ENCODE results near the gene GPR18.

GPR18 gene, protein sequence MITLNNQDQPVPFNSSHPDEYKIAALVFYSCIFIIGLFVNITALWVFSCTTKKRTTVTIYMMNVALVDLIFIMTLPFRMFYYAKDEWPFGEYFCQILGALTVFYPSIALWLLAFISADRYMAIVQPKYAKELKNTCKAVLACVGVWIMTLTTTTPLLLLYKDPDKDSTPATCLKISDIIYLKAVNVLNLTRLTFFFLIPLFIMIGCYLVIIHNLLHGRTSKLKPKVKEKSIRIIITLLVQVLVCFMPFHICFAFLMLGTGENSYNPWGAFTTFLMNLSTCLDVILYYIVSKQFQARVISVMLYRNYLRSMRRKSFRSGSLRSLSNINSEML

GRCh38 chr13:99258210-99258860 lies at the start of gene GPR18:
Gene GPR18 (minus strand): TSS chr13:99258379. CDS start chr13:99255872, 2,507 bp downstream.
- FAIRE-seq (peak; percentile 95), DNase-seq (ENCODE audit: extremely low spot score, insufficient read length, low read depth) (no peak)

GRCh38 chr13:99307648-99308339 lies 49.6 kb upstream of the GPR18 start:
- peak; percentile 18 for FAIRE-seq

GRCh38 chr13:99307247-99307646 lies 49.1 kb upstream of the GPR18 start, which contains the start of gene GPR183:
Gene GPR183 (minus strand): TSS chr13:99307399. CDS start chr13:99296145, 11,254 bp downstream.
- FAIRE-seq, result peak; percentile 93
- no peak for DNase-seq (ENCODE audit: extremely low spot score, insufficient read length, low read depth)

More at GRCh38 chr13:99307648-99308339, 49.6 kb upstream of the GPR18 start:
- no peak for DNase-seq (ENCODE audit: extremely low spot score, insufficient read length, low read depth)

DNA sequence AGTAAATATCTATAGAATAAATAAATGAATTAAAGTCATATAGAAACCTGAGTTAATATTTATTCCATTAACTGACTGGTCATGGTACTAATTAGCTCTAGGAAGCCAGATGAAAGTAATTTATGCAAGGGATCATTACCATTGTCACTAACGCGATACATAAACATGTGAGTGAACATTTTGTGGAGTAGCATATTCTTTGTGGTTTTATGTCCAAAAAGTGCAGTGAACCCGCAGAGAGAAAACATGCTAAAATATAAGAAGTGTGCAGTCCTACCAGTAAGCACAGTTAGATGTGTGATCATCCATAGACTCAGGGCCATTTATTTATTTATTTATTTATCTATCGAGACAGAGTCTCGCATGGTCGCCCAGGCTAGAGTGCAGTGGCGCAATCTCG lies 47.4 kb upstream of the GPR18 start:
- FAIRE-seq, result no peak
- no peak for DNase-seq (ENCODE audit: extremely low spot score, insufficient read length, low read depth)

GRCh38 chr13:99305158-99305557 lies 47.0 kb upstream of the GPR18 start:
- no peak for DNase-seq (ENCODE audit: extremely low spot score, insufficient read length, low read depth)
- FAIRE-seq, result no peak

- DNase-seq (ENCODE audit: extremely low spot score, insufficient read length, low read depth) (no peak), FAIRE-seq (peak; percentile 42)
These were observed 46.4 kb upstream of the GPR18 start for GRCh38 chr13:99304541-99304940.

GRCh38 chr13:99303863-99304521 lies 45.8 kb upstream of the GPR18 start:
- no peak for DNase-seq (ENCODE audit: extremely low spot score, insufficient read length, low read depth)
- peak; percentile 69 for FAIRE-seq

DNA sequence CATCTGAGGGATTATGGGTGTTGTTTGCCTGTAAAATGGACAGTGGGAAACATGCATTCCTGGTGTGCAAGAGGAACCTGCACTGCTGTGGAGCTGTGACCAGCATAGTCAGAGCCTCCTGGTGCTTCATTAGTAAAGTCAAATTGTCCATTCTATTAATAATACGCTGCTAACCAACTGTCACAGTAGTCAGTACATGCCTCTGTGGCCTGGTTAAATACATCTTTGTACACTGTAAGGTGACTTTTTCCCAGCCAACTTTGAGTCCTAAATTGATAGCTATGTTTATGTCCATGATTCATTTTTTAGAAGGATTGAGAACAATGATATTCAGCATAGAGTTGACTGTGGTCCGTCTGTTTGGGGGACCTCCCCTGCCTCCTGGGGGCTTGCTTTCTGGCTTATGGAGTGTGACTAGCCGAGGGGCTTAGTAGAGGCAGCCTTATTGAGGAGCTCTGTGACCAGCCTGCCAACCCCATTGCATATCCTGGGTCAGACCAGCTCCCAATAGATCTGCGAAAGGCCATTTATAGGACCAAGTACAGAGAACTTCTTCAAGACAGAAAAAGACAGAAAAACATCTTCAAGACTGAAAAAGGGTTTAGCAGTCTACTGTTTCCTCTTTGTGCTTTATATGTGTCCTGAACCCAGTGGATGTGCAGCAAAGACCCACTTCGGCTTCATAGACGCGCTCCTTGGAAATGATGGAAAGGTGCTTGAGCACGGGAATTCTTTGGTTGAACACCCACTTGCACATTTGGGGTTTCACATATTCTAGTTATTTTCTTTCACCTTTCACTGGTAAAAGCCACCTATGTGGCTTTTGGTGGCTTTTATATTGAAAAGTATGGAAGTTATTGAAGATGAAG lies 44.7 kb upstream of the GPR18 start:
- FAIRE-seq, result peak; percentile 67
- no peak for DNase-seq (ENCODE audit: extremely low spot score, insufficient read length, low read depth)

DNA sequence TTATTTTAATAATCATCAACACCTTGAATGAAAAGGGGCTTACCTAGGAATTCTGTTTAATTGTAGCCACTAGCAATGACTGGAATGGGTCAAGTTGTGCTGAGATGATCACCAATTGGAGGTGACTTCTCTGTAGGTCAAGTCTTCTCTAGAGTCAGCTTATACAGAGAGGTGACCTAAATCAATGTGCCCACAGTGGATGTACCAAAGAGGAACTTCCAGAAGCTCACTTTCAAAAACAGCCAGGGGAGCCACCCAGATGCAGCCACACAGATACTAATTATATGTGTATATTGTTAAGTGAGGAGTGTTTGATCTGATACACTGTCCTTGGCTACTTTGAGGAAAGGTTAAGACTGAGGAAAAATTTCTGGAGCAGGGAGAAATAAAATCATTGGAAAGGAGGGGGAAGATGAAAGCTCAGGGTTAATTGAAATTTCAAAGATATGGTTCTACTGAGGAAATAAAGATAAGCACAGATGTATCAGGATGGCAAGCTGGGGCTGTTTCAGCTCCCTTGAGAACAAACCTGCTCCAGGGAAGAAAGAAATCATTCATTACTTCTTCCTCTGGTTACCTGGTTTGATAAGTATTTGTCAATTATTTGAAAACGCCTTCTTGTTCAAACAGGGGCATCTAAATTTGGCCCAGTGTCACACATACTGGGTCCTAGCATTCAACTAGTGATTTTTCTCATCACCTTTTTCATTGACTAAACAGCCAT lies 43.9 kb upstream of the GPR18 start:
- DNase-seq (ENCODE audit: extremely low spot score, insufficient read length, low read depth) (no peak), FAIRE-seq (peak; percentile 74)

- FAIRE-seq (peak; percentile 46), DNase-seq (ENCODE audit: extremely low spot score, insufficient read length, low read depth) (no peak)
These were observed 43.1 kb upstream of the GPR18 start for GRCh38 chr13:99301056-99301838.

DNA sequence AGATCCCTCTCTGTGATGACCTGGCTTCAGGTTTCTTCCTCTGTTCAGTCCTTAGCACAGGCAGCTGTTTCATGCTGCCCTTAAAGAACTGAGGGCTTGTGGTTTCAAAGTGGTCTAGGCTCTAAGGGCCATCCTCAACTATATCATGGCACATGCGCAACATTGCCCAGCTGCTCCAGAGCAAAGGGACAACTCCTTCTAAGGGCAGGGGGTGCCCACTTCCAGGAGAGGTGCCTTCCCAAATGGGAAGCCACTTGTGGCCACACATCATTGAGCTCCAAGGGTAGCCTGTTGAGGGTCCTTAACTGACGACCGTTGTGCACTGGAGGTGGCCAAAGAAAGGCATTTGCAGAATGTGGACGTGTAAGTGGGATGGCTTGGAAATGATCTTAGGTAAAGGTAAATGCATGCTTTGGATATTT lies 41.8 kb upstream of the GPR18 start:
- DNase-seq (ENCODE audit: extremely low spot score, insufficient read length, low read depth), result no peak
- FAIRE-seq, result peak; percentile 66

GRCh38 chr13:99299256-99299919 lies 41.2 kb upstream of the GPR18 start:
- FAIRE-seq, result no peak

DNA sequence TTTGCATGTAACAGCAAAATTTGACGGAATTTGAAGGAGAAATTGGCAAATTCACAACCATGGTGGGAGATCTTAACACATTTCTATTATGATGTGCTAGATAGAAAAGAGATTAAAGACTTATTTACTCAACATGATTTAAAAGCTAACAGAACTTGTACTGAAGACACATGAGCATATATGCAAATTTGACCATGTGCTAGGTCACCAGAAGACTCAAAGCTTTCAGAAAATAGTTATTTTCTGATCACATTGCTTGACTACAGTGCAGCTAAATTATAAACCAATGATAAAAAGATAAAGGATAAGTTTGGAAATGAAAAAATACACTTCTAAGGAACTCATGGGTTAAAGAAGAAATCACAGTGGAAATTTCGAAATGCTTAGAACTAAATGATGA lies 39.9 kb upstream of the GPR18 start:
- DNase-seq (ENCODE audit: extremely low spot score, insufficient read length, low read depth), result no peak
- peak; percentile 62 for FAIRE-seq

More at GRCh38 chr13:99299256-99299919, 41.2 kb upstream of the GPR18 start:
- no peak for DNase-seq (ENCODE audit: extremely low spot score, insufficient read length, low read depth)

DNA sequence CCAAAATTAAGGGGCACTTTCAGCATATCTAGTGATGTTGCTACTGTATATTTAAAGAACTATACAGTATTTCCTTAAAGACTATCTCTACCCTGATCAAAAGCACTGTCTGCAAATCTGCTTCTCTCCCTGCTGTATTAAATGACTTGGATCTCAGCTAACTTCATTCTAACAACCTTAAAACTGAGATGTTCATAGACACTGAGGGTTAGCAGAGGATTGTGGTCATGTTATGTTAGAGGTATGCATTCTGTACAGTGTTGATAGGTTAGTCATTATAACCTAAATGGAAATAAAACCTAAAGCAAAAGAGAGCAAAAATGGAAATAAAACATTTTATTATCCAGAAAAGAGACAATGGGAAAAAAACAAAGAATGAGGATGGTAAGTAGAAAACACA lies 39.2 kb upstream of the GPR18 start:
- FAIRE-seq (peak; percentile 70), DNase-seq (ENCODE audit: extremely low spot score, insufficient read length, low read depth) (no peak)

GRCh38 chr13:99296398-99296797 lies 38.2 kb upstream of the GPR18 start:
- peak; percentile 89 for FAIRE-seq
- no peak for DNase-seq (ENCODE audit: extremely low spot score, insufficient read length, low read depth)

DNA sequence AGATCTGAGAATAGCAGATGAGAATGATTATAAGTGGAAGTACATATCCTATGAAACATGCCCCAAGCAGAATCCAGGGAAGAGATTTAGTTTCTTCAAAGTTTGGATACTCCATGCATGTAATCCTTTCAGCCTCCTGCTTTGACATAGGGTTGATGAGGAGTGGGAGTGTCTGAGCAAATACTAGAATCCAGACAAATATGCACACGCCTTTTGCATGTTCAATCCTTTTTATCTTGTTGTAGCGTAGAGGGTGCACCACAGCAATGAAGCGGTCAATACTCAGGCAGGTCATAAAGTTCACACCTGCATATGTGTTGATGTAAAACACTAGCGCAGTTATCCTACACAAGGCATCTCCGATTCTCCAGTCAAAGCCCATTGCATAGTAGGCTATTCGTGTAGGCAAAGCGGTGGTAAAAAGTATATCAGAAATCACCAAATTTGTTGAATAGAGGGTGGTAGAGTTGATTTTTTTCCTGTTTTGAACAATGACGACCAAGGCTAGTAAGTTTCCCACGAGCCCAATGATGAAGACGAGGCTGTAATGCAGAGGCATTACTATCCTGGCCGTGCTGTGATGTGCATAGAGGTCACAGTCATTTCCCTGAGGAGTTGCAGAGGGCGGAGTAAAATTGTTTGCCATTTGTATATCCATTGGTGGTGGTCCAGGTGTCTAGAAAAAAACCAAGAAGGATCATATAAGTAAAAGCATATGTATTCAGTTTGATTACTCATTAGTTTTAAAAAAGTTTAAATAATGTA lies 37.5 kb upstream of the GPR18 start:
- FAIRE-seq (peak; percentile 68), DNase-seq (ENCODE audit: extremely low spot score, insufficient read length, low read depth) (no peak)

DNA sequence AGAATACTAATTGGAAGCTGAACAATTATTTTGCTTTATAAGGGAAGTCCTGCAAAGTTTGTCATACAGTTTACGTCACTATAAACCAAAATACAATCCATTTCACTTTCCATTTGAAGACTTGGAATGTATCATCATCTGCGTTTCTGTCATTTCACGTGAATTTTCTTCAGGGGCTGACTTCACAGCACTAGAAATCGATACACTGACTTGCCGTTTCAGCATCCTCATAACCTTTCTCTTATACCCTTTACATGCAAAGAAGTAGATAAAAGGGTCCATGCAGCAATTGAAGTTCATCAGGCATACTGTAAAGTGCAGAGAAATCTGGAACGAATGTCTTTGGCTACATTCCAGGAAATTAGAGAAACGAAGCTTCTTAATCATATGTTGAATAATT lies 36.8 kb upstream of the GPR18 start:
- no peak for FAIRE-seq
- DNase-seq (ENCODE audit: extremely low spot score, insufficient read length, low read depth), result no peak

All from GM18507 (cell line).